Muscle layer of duodenum (tissue), 2 donors: Measurements from ENCODE around the gene HRCT1.
"Not testable (repeated sequence)": the region's sequence is repeated elsewhere in the genome, so short reads cannot be mapped to it uniquely, and the experiment has no call there.

Source experiments
- H3K27ac ChIP-seq: one replicate; pipeline ENCODE4 v1.7.0; 2013; ENCODE audit warnings: mild to moderate bottlenecking, low read length
- H3K27me3 ChIP-seq: one replicate; pipeline ENCODE4 v1.7.0; 2013; ENCODE audit warnings: low read depth, mild to moderate bottlenecking, control low read depth, low read length
- H3K36me3 ChIP-seq, 2 donors: one replicate each; pipeline ENCODE4 v1.7.0; 2013; ENCODE audit warnings: low read length in 2 of 2, control low read depth in 1 of 2, mild to moderate bottlenecking in 1 of 2; ENCODE audit not compliant: insufficient read depth in 2 of 2, control insufficient read depth in 1 of 2
- H3K4me1 ChIP-seq, 2 donors: one replicate each; pipeline ENCODE4 v1.7.0; 2013; ENCODE audit warnings: low read length in 2 of 2, mild to moderate bottlenecking in 2 of 2, control low read depth in 1 of 2, moderate library complexity in 1 of 2; ENCODE audit not compliant: insufficient read depth in 2 of 2, control insufficient read depth in 1 of 2
- H3K4me3 ChIP-seq, 2 donors: one replicate each; pipeline ENCODE4 v1.7.0; 2013; ENCODE audit warnings: low read length in 2 of 2, low read depth in 1 of 2, mild to moderate bottlenecking in 1 of 2
- H3K9me3 ChIP-seq, 2 donors: one replicate each; pipeline ENCODE4 v1.7.0; 2013; ENCODE audit warnings: low read length in 2 of 2, control low read depth in 1 of 2, mild to moderate bottlenecking in 1 of 2; ENCODE audit not compliant: control insufficient read depth in 1 of 2
- donor health status: healthy.

Gene HRCT1

DNA sequence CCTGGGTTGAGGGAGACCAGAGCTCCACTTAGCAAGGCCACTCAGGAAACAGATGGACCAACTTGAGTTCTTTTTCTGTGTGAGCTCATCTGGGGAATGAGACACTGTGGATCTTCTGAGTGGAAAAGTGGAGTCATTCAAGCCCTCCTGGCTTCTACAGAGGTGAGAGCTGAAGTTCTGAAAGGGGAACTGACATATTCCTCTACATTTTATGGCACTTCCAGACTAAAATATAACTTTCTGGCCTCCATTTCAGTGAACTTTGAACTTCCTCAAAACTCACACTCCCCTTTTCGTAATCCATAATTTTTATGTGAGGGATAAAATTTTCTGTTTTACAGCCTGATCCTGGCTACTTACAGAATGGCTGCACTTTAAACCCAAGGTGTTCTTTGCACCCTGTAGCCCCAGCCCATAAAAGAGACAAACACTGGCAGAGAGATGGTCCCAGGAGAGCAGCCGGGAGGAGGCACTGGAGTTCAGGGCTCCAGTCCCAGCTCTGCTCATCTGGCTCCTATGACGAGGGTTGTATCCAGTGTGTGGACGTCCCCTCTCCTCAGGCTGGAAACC is 14.1 kb downstream of the HRCT1 start:
- H3K4me1 ChIP-seq, result peaks cover 15 to 26% of the 10 kb centered on the region in 2 donors
- no peak overlapping the region for H3K4me3 ChIP-seq
- no peaks in the 10 kb centered on the region for H3K9me3 ChIP-seq
- no peaks in the 10 kb centered on the region for H3K36me3 ChIP-seq
- no peaks in the 10 kb centered on the region for H3K27me3 ChIP-seq
- peak overlapping the region; percentile 57 for H3K27ac ChIP-seq

DNA sequence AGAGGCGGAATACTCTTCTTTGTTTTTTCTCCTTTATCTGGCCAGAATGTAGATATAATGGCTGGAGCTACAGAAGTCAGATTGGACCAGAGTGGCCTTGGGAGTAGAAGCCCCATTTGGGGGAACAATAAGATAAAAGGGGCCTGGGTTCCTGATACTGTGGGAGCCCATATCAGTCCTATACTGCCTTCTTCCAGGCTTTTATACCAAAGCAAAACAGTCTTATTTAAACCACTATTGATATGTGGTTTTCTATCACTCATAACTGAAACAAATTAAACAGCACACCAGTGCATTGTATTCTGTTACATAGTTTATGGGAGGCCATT is 17.6 kb downstream of the HRCT1 start:
- Histone ChIP-seq H3K4me3 (no peak overlapping the region), H3K9me3 (no peaks in the 10 kb centered on the region), H3K36me3 (no peaks in the 10 kb centered on the region), H3K27me3 (no peaks in the 10 kb centered on the region), H3K4me1 (peaks cover 15 to 21% of the 10 kb centered on the region in 2 donors), H3K27ac (peak overlapping the region; percentile 60)

DNA sequence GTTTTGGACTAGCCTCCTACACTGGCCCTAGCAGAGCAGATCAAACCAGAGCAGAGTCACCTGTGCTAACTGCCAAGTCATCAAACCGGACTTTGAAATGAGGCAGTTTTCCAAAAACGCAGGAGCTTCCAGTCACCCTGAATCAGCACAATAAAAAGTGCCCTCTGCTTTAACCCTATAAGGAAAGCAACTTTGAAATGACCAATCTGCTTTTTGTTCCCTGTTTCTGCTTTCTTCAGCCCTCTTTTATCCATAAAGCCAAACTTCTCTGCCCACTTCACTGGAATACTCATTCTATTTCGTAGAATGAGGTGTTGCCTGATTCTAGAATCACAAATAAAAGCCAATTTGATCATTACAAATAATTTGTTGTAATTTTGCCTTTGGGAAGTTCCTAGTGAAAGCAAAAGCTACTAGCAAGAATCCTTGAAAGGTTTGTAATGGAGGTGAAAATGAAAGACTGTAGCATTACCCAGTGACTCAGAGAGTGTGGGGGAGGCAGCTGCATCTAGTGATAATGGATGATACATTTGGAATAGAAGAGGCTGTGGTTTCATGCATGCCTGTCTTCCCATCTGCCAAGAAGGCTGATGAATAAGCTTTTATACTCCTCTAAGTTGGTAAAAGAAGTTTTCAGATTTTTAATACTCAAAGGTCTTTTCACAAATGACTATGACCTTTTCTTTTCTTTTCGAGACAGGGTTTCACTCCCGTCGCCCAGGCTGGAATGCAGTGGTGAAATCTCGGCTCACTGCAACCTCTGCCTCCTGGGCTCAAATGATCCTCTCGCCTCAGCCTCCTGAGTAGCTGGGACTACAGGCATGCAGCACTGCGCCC is 18.1 kb downstream of the HRCT1 start:
- Histone ChIP-seq H3K4me1 (peaks cover 15 to 19% of the 10 kb centered on the region in 2 donors), H3K36me3 (no peaks in the 10 kb centered on the region), H3K27ac (peak overlapping the region; percentile 60), H3K9me3 (no peaks in the 10 kb centered on the region), H3K4me3 (no peak overlapping the region), H3K27me3 (no peaks in the 10 kb centered on the region)

DNA sequence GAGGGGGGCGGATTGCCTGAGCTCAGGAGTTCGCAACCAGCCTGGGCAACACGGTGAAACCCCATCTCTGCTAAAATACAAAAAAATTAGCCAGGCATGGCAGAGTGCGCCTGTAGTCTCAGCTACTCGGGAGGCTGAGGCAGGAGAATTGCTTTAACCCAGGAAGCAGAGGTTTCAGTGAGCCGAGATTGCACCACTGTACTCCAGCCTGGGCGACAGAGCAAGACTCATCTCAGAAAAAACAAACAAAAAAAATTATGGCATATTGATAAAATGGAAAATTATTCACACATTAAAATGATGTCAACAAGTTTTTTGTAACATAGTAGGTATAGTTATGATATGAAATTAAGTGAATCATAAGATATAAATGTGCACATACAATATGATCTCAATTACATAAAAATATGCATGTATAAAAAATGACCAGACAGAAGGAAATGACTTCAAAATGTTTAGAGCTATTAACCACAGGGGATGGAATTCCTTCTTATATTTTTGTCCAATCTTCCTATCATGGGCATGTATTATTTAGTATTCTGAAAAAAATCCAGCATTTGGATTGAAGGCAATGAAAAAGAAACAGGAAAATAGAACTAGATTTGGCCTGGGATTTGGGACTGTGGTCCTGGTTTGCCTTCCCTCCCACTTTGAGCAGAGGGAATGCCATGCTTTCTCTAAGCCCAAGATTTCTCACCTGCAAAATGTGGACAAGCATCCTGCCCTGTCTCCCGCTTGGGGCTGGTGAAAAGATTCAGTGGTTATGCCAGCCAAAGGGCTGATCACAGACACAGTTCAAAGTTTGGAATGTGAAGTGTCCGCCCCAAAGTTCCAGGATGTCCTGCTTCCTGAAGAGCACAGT is 22.8 kb downstream of the HRCT1 start:
- Histone ChIP-seq H3K27ac (no peak overlapping the region), H3K4me1 (peaks cover 3 to 9% of the 10 kb centered on the region in 2 donors), H3K9me3 (no peaks in the 10 kb centered on the region), H3K27me3 (no peaks in the 10 kb centered on the region), H3K4me3 (no peak overlapping the region), H3K36me3 (no peaks in the 10 kb centered on the region)

DNA sequence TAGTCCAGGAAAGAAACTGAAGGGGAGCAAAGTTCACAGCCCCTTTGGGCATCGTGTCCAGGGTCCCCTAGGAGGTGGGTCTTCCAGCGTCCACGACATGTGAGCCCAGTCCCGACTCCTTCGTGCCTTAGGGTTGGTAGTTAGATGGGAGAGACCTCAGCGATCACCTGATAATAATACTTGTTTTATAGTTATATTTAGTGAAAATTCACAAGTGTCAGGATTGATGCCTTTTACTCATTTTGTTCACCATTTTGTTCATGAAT is 23.4 kb downstream of the HRCT1 start:
- Histone ChIP-seq H3K9me3 (no peaks in the 10 kb centered on the region), H3K4me1 (peaks cover 0 to 3% of the 10 kb centered on the region in 2 donors), H3K27ac (no peak overlapping the region), H3K36me3 (no peaks in the 10 kb centered on the region), H3K27me3 (no peaks in the 10 kb centered on the region), H3K4me3 (no peak overlapping the region)

DNA sequence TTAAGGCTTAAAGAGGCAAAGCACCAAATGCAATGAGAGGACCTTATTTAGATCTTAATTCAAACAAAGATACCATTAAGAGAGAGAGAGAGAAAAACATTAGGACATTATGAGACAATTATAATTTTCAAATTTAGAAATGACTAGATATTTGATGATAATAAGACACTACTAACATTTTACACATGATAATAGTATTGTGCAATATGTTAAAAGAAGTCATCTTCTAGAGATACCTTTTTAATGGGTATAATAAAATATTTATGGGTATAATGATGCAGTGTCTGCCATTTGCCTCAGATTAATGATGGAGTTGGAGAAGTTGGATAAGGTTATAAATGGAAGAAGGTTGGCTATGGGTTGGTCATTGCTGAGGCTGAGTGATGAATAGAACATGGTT is 24.5 kb downstream of the HRCT1 start:
- H3K9me3 ChIP-seq, result no peaks in the 10 kb centered on the region
- H3K27ac ChIP-seq, result no peak overlapping the region
- no peaks in the 10 kb centered on the region for H3K4me1 ChIP-seq
- no peaks in the 10 kb centered on the region for H3K27me3 ChIP-seq
- H3K4me3 ChIP-seq, result no peak overlapping the region
- no peaks in the 10 kb centered on the region for H3K36me3 ChIP-seq

DNA sequence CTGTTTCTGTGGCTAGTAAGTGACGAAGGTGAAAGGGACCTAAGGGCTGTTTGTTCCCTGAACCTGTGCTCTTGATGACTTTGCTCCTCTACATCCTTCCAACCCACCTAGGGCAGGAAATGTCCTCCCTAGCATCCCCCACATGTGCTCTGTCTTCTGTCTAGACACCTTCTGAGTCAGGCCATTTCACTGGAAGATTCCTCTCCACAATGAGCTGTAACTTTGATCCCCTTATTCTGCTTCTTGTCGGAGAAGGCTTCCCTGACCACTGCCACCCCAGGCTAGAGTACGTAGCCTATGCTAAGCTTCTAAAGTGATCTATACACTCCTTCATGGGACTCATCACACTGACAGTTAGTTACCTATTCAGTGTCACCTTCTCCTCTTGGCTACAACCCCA is 25.0 kb downstream of the HRCT1 start:
- H3K4me3 ChIP-seq, result no peak overlapping the region
- no peaks in the 10 kb centered on the region for H3K27me3 ChIP-seq
- H3K36me3 ChIP-seq, result no peaks in the 10 kb centered on the region
- no peaks in the 10 kb centered on the region for H3K4me1 ChIP-seq
- H3K27ac ChIP-seq, result no peak overlapping the region
- no peaks in the 10 kb centered on the region for H3K9me3 ChIP-seq

DNA sequence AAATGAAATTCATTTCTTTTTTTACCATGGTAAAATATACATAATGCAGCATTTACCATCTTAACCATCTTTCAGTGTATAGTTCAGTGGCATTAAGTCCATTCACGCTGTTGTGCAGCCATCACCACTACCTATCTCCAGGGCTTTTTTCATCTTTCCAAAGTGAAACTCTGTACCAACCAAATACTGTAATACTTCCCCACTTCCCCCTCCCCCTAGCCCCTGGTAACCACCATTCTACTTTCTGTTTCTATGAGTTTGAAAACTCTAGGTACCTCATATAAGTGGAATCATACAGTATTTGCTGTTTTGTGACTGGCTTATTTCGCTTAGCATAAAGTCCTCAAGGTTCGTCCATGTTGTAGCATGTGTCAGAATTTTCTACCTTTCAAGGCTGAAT is 26.7 kb downstream of the HRCT1 start:
- Histone ChIP-seq H3K27ac (no peak overlapping the region), H3K36me3 (no peaks in the 10 kb centered on the region), H3K27me3 (no peaks in the 10 kb centered on the region), H3K4me3 (no peak overlapping the region), H3K4me1 (no peaks in the 10 kb centered on the region), H3K9me3 (no peaks in the 10 kb centered on the region)

DNA sequence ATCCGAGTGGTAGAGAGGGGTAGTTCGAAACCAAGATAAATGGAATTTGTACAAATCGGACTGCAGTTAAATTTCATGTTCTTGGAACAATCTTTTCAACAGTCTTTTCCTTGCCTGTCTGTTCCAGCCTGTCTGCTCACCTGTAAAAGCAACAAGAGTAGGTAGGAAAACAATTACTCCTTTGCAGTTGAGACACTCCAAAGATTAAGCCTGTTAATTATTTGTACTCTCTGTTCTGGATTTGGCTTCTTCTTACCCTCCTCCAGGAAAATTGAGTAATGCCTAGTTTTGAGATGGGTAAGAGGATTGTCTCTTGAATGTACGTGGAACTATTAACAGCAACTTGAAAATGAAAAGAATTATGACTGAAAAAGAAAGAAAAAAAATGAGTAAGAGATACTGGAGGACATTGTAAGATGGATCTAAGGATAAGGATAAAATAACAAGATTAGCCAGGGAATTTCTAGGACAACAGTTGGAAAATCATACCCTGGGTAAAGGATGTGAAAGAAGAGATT is 27.6 kb downstream of the HRCT1 start:
- Histone ChIP-seq H3K27me3 (no peaks in the 10 kb centered on the region), H3K36me3 (no peaks in the 10 kb centered on the region), H3K9me3 (no peaks in the 10 kb centered on the region), H3K4me1 (no peaks in the 10 kb centered on the region), H3K4me3 (no peak overlapping the region), H3K27ac (no peak overlapping the region)

DNA sequence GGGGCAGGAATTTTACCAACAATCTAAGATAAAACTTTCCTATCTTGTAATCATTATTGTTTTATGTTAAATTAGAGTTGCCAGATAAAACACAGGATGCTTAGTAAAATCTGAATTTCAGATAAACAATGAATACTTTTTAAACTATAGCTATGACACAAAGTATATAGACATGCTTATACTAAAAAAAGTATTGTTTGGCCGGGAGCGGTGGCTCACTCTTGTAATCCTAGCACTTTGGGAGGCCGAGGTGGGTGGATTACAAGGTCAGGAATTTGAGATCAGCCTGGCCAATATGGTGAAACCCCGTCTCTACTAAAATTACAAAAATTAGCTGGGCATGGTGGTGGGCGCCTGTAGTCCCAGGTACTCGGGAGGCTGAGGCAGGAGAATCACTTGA is 28.1 kb downstream of the HRCT1 start:
- H3K36me3 ChIP-seq, H3K9me3 ChIP-seq, H3K27ac ChIP-seq, H3K4me1 ChIP-seq, H3K4me3 ChIP-seq, H3K27me3 ChIP-seq: not testable (repeated sequence)

DNA sequence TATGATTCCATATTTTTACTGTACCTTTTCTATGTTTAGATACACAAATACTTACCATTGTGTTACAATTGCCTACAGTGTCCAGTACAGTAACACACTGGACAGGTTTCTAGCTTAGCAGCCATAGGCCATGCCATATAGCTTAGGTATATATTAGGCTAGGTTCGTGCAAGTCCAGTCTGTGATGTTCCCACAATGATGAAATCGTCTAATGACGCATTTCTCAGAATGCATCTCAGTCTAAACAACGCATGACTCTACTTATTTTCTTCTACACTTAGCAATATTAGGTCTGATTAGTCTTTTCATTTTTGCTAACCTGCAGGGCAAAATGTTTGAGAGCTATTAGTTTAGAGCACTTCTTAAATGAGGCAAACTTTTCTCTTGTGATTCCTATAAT is 29.3 kb downstream of the HRCT1 start:
- H3K9me3 ChIP-seq, result no peaks in the 10 kb centered on the region
- H3K27me3 ChIP-seq, result no peaks in the 10 kb centered on the region
- no peak overlapping the region for H3K4me3 ChIP-seq
- H3K4me1 ChIP-seq, result no peaks in the 10 kb centered on the region
- no peak overlapping the region for H3K27ac ChIP-seq
- H3K36me3 ChIP-seq, result no peaks in the 10 kb centered on the region
